ENCODE data around the gene OTOP2.

The OTOP2 gene, protein sequence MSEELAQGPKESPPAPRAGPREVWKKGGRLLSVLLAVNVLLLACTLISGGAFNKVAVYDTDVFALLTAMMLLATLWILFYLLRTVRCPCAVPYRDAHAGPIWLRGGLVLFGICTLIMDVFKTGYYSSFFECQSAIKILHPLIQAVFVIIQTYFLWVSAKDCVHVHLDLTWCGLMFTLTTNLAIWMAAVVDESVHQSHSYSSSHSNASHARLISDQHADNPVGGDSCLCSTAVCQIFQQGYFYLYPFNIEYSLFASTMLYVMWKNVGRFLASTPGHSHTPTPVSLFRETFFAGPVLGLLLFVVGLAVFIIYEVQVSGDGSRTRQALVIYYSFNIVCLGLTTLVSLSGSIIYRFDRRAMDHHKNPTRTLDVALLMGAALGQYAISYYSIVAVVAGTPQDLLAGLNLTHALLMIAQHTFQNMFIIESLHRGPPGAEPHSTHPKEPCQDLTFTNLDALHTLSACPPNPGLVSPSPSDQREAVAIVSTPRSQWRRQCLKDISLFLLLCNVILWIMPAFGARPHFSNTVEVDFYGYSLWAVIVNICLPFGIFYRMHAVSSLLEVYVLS

DNA sequence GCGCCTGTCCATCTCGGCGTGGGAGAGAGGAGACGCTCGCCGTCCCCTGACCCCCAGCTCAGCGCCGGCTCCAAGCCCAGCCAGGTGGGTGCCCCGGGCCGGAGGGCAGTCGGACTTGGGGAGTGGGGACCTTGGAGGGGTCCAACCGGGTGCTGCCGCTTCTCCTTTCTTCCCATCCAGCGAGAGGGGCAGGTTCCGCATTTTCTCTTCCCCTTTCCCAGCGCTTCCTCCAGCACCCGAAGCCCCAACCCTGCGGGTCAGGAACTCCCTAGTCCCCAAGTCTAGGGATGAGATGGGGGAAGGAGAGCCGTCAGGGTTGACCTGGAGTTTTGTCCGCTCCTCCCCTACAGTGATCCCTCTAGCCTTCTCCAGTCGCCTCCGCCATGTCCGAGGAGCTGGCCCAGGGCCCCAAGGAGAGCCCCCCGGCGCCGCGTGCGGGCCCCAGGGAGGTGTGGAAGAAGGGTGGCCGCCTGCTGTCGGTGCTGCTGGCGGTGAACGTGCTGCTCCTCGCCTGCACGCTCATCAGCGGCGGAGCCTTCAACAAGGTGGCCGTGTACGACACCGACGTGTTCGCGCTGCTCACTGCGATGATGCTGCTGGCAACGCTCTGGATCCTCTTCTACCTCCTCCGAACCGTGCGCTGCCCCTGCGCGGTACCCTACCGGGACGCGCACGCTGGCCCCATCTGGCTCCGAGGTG, at the start of gene OTOP2:
OTOP2 (plus strand) TSS at position 24 of the 699 bp plus-strand sequence; CDS start at position 384, 360 bp downstream.
- DNase-seq, result no peak

DNA sequence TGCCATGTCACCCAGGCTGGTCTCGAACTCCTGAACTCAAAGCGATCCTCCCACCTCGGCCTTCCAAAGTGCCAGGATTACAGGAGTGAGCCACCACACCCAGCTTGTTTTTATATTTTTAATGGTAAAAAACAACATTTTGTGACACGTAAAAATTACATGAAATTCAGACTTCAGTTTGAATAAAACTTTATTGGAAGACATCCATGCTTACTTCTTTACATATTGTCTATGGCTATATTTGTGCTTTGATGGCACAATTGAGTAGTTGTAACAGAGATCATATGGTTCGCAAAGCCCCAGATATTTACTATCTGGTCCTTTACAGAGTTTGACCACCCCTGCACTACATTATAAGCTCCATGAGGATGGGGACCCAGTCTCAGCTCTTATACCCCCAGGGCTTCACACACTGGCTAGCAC, 49.4 kb upstream of the OTOP2 start:
- no peak for DNase-seq

DNA sequence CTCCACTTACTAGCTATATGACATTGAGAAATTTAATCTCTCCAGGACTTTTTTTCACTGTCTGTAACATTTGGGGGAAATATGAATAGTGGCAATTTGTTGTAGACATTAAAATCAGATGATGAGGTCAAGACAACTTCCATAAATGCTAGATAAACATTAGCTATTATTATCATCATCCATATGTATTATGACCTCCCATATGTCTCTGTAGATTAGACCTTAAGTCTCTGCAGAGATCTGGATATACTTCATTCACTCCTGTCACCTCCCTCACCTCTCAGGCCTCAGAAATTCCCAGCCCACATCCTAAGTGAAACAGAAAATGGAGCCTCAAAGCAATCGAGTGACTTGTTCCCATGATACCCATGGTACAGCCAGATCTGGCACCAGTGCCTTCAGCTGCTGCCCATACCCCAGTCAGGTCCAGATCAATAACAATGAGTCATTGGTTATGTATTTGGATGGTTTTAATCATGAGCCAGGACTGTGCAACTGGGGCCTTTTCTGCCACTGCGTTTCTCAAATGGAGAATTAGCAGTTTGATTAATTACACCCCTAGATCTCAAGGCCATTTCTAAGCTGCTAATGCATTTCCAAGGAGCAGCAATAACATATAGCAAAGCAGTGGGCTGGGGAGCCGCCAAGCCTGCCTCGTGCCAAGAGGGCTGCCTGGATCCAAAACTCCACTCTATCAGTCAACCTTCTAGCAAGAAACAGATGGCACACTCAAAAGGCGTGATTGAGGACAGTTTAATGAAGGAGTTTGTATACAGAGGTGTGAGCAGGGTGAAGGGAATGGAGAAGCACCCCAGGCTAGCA, 48.7 kb upstream of the OTOP2 start:
- DNase-seq, result no peak

DNA sequence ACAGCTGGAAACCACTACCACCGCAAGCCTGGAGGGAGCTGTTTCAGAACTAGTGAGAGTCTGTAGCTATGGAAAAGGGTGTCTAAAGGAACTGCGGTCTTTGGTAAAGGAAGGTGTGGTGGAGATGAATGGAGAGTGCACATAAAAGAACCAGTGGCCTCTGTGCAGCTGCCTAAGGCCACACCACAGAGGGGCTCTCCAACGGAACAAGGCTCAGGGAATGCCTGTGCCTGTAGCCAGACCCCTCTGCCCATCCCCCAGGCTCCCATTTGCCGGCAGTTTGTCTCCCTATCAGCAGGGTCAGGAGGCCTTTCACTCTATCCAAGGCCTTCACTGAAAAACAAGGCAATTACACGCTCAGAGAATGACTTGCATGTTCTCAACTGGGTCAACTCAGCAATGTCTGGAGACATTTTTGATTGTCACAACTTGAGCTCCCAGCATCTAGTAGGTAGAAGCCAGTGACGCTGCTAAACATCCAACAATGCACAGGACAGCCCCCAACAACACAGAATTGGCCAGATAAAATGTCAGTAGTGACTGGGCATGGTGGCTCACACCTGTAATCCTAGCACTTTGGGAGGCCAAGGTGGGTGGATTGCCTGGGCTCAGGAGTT, 48.0 kb upstream of the OTOP2 start:
- DNase-seq, result no peak

DNA sequence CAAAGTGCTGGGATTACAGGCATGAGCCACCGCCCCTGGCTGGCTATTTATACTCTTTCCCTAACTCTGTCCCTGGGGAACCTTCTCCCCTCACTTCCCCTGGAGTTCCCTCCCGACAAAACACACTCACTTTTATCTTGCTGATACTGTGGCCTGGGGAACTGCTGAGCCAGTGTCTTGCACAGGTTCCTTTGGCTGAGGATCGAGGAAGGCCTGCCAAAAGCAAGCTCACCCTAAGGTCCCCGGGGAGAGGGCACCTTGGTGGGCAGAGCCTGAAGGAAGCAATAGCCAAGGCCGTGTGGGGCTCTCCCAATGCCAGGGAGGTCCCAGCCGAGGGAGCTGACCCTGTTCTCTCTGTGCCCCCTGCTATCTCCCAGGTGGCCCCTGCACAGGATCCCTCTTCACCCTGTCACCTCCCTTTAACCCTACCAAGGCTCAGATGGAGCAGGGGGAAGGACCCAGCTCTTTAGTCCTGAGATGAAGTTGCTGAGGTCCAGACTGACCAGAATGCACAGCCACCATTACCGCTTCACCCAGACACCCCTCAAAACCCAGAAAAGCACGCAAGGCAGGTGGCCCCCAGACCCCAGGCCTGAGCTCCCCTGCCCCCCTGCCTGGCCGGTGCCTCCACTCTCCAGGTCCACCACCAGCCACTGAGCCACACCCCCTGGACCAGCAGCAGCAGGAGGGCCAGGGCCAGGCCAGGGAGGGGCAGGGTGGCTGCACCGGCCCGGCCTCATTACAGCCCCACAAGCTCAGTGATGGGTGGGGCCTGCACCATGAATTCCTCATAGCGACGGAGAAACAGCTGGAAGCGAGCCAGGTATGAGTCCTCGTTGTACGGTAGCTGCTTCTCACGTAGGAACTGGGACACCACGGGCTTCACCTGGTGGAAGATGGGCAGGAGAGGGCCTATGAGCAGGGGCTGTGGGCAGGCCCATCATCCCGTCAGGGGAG, 46.2 kb upstream of the OTOP2 start:
- no peak for DNase-seq

DNA sequence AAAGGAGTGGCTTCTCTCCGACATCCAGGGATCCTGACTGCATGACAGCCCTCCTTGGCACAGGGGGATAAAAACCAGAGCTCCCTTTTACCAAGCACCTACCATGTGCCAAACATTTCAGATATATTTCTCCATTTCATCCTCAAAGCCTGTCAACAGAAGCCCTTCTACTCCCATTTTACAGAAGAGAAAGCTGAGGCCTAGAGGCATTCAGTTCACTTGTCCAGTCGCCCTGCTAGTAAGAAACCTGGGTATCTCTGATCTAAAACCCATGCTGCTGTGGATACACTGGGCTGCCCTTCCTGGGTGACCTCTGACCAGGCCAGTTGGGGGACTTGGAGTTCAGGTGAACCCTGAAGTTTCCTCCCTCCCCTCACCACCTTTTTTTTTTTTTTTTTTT, 45.4 kb upstream of the OTOP2 start:
- DNase-seq, result no peak

DNA sequence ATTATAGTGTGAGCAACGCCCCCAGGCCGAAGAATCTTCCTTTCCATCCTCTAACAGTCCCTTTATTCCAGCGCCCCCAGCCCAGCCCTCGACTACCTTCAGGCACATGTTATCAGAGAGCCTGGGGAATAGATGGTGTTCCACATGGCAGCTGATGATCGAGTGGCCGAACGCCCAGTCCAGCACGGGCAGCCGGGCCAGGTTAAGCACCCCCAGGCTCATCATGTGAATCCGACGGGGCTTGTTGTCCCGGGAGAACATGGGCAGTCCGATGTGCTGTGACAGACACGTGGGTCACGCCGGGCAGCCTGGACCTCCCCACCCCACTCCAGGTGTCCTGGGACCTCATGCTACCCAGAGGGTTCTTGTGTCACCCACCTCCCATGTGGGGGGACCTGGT, 44.8 kb upstream of the OTOP2 start:
- no peak for DNase-seq

DNA sequence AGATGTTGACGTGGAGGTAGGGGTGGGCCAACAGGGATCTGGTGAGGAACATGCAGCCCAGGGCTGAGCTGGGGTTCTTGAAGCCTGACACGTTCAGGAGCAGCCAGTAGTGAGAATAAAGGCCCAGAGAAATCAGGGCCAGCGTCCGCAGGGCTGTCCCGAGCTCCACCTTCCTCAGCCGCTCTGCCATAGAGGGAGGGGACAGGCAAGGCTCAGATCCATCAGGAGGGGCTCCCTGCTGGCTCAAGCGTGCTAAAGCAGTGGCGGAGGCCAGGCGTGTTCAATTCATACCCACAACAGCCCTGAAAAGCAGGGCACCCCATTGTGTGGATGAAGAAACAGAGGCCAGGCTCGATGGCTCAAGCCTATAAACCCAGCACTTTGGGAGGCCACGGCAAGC, 43.0 kb upstream of the OTOP2 start:
- no peak for DNase-seq

DNA sequence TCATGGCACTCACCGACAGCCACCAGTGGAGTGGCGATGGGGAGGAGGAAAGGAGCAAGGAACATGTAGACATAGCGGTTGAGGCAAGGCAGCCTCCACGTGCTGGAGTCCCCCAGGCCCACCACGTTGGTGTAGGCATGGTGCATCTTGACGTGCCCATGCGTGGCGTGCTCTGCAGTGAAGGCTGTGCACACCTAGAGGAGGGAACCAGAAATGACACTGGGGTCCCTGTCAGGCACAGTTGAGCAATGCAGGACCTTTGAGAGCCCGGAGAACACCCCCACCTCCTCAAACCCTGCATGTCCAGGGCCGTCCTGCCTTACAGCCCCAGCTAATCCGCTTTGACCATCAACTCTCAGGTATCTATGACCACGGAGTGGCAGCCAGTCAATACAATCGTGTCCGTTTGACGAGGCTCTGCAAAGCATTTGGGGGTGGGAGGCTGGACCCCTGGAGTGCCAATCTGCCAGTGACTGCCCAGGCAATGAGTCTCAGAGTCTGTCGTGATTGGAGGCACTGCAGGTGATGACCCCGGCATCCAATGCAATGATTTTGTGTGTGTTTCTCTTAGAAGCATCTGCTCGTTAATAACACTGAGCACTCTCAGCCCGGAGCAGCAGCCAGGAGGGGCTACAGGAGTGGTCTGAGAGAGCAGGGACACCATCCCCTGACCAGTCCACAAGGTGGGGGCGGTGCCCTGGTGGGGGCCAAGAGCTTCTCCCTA, 41.4 kb upstream of the OTOP2 start:
- DNase-seq, result no peak

DNA sequence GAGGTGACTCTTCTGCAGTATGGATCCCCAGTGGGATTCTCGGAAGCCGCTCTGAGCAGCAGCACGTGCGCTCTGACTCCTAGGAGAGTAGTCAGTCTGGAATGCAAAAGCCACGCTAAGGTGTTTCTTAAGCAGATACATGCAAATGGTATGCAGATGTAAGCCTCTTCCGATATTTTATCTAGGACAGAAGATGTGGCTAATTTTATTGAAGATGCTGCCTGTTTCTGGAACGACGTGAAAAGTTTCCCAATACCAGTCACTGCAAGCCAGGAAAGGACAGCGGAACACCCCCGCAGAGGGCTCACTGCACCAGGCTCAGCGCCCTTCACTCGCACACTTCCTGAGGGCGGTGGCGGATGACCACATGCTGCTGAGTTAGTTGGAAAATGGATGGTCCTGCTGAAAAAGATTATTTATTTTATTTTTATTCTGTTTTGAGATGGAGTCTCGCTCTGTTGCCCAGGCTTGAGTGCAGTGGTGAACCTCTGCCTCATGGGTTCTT, 40.8 kb upstream of the OTOP2 start:
- no peak for DNase-seq

DNA sequence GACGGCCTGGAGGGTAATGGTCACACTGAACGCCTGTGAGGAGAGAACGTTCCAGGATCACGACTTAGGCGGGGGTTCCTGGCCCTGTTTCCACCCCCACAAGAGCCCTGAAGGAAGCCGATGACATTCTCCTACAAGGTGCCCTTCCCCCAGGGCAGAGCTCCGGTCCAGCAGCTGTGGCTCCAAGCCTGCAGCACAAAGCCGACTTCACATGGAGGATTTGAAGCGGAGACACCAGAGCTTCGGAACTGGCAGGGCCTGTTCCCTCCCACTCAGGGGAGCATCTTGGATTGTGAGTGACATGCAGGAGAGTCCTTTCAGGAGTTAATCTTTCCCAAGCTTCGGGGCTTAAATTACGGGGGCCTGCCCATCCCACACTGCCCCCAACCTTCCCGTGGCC, 35.6 kb upstream of the OTOP2 start:
- no peak for DNase-seq

DNA sequence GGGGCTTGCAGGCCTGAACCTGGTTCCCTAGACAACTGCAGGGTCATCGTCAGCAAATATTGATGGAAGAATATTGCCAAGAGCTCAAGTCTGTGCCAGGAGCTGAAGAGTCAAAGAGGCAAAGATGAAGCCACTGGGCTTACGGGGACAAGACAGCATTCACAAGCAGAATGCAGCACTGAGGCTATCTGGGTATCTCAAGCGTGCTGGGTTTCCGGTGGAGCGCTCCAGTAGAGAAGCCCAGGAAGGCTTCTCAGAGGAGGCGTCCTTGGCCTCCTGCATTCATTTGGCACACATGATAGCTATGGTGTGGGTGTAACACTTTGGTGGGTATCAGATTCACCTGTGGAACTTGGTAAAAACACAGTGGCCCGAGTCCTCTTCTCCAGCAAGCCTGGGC, 33.5 kb upstream of the OTOP2 start:
- DNase-seq, result no peak

DNA sequence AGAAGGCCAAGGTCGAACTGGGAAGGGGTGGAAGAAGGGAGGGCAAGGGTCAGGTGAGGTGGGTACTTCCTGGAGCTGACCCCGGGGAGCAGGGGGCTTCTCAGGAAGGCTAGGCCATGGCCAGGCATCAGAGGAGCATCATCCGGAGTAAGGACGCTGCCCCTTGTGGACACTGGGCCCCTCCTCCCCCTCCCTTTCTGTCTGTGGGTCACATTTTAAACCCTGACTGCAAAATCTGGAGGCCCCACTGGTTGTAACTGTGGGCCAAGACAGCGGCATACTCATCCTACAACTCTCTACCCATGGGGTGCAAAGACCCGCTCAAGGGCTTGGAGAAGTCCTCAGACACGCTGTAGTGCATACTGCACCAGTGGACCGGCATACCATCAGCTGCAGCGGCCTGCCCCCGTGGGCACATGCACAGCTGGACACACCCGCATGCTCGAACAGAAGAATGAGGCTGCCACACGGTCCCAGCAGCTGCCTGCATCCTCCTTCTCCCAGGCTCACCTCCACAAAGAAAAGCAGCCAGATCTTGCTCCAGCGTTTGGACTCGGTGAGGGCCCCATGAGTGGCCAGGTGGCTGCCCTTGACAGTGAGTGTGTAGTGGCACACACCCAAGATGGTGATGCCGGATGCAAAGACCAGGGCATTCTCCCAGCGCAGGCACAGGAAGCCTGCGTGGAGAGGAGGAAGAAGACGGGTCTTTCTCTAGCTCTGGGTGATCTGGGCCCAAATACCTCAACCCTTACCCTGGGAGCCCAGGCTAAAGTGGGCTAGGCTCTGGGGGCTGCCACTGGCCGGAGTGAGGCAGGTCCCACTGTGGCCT, 31.8 kb upstream of the OTOP2 start:
- no peak for DNase-seq

DNA sequence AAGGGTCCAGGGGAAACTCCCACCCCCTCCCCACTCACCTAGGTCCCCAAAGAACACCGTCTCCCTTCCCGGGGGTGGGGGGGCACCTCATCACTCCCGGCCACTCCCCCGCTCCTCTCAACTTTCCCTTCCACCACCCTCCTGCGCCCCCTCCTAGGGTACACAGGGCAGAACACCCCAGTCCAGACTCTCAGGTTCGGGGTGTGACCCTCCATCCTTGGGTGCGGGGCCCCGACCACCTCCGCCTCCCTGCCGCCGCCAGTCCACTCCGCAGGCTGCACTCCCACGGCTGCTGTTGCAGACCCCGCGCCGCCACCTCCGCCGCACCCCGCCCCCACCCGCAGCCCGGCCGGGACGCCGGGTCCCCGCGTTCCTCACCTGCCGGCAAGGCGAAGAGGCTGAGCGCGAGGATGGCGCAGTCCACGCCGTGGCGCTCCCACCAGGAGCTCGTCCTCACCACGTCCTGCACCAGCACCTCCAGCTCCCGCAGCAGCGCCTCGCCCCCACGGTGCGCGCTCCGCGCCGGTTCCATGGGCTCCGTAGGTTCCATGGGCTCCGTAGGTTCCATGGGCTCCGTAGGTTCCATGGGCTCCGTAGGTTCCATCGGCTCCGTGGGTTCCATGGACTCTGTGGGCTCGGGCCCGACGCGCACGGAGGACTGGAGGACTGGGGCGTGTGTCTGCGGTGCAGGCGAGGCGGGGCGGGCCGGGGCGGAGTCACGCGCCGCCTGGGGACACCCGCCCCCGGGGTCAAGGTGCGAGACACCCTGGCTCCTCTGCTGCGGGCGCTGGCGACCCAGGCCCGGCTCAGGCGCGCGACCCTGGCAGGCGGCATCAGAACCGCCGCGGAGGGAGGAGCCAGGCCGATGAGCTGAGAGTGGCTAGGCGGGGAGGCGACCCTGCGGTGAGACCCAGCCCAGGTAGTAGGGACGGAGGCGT, 30.8 kb upstream of the OTOP2 start, which contains the start of gene FADS6:
FADS6 (minus strand) TSS at position 660 of the 938 bp plus-strand sequence; CDS start at position 622, 38 bp downstream.
- DNase-seq, result no peak

DNA sequence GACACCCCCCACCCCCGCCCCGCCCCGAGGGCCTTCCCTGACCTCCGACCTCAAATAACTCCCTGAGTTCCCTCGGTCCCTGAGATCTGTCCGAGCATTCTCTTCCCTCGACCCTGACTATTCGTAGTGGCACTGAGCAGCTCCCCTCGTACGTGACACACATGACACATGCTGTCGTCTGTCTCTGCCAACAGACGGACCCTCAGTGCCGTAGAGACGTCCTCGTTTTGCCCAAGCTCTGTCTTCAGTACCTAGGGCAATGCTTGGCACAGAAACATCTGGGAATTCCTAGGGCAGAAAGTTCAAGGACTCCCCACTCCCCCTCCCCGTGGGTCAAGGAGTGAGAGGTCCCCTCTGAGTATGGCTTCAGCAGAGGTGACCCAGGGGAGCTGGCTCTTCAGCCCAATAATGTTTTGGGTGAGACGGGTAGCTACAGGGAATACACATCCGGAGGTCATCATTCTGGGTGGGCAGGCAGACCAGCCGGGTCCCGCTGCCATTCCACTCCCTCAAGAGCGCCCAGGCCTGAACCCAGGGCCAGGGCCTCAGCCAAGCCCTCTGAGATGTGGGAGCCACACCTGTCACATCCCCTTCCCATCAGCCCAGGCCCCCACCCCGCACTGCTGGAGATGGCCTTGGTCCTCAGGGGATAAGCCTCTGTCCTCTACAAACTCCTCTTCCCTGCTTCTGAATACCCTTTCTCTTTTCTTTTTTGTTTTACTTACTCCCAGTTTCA, 30.0 kb upstream of the OTOP2 start:
- DNase-seq, result no peak

DNA sequence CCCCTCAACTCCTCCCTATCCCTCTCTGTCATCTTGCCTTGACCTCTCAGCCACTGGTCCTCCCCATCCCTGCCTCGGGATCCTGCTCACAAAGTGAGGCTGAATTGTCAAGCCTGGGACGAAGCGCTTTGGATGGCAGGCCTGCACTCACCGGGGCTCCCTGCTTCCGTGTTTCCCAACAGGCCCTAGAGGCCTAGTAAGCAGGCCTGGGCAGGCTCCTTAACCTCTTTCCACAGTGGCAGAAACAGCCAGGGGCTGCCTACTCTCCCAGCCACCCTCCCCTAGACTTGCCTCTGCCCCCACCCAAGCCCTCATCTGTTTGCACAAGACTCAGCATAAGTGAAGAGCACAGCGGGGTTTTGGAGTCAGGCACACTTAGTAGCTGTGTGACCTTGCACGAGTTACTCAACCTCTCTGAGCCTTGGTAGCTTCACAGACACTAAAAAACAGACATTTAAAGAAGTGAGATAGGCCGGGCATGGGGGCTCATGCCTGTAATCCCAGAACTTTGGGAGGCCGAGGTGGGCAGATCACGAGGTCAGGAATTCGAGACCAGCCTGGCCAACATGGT, 25.6 kb upstream of the OTOP2 start:
- no peak for DNase-seq

DNA sequence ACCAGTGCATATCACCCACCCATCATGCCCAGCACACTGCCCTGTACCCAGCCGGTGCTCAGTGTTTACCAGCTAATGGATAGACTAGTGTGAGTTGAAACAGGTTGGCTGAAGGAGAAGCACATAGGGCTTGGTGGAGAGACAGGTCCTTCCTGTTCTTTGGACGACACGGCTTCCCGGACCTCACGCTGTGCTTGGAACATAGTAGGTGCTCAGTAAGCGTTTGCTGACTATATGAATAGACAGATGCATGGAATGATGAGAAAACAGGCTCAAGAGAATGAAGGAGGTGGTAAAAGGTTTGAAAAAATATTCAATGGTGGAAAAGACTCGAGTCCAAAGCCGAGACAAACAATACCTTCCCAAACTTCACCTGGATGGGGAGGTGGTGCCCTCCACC, 23.9 kb upstream of the OTOP2 start:
- DNase-seq, result no peak
